CD4-positive, alpha-beta T cell treated with Interleukin-17A for 1 hour (primary cell): Measurements from ENCODE around the gene ARMC9.
"Not testable (repeated sequence)": the region's sequence is repeated elsewhere in the genome, so short reads cannot be mapped to it uniquely, and the experiment has no call there.

Source experiments
- DNase-seq: peaks from one replicate; pipeline ENCODE4 v3.0.0-alpha.2; 2020

Gene ARMC9

DNA sequence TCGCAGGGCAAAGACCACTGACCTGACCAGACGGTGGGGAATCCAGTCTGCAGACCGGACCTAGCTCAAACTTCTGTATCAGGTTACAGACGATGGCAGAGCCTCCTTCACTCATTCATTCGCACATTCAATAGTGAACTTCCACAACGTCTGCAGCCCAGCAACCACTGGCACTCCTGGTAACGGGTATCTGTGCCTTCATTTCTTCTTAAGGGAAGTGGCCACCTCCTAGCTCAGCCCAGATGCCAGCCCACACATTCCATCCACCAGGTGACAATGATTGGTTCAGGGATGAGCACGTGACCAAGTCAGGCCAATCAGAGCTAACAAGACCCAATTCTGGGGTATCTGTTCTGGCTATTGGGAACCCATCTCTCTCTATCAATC, 15.9 kb upstream of the ARMC9 start:
- no peak for DNase-seq

DNA sequence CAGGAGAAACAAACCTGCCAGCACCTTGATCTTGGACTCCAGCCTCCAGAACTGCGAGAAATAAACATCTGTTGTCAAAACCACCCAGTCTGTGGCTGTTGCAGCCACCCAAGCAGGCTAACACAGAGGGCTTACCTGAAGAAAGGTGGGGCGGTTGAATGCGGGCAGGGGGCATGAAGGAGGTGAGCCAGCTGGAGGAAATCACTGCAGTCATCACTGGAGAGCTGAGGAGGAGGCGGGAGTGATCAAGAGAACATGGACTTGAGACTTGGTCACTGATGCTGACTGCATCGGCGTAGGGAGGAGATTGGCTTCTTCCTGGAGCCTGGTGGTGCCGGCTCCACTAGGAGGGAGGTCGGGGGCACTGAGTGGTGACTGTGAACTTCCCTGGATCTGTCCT, 14.6 kb upstream of the ARMC9 start:
- no peak for DNase-seq

DNA sequence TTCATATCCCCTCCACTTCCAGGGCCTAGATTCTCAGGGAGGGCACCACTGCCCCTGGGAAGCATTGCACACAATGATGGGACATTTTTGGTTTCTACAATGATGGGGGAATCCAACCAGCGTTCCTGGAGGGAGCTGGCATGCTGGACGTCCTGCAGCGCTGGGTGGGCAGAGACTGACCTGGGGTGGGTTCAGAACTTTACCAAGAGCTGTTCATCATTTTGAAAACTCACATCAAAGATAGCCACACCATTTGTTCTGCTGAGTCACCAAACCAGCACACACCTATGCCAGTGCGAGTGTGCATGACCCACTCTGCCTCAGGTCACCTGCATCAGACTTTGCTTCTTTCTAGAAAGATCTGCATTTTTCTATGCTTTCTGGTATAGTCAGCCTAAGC, 14.1 kb upstream of the ARMC9 start:
- no peak for DNase-seq

DNA sequence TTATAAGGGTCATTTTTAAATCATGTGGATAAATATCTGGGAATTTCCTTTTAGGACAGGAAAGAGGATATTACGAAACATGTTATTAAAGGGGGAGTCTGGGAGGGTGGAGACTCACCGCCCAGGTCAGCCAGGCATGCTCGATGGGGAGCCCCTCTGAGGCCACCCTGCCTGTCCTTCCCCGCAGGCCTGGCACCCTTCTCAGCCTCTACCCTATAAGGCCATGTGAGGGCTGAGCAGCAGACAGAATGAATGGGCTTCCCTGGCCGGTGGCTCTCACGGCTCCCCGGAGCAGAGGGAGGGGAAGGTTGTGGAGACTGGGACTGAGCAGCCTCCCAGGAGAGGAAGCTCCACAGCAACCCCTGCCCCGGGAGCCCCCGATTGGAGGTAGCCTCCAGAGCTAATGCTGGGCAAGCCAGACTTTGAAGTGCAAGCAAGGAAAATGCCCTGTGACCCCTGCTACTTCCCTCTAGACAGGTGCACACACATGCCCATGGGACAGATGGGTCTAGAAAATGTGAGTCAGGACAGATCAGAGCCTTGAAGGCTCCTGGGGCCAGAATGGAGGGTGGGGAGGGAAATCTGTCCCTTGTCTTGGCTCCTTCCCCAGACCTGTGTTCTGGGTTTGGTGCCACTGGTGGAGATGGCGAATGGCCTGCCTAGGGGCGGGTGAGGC, 13.2 kb upstream of the ARMC9 start:
- no peak for DNase-seq

DNA sequence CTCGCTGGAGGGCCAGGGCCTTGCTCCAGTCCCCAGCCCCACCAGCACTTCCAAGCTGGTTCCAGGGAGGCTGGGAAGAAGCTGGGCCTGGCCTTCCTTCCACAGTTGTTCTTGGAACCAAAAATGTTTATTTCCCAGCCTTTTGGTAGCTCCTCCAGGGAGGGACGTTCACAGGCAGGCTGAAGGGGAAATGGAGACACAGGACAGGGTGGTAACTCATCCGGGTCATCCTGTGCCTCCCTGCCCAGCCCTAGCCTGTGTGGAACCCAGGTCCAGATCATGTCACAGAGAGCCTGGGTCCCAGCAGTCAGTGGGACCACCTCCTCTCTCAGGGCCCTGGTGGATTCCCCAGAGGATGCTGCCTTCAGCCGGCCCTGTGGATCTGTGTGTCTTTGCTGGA, 12.5 kb upstream of the ARMC9 start:
- no peak for DNase-seq

DNA sequence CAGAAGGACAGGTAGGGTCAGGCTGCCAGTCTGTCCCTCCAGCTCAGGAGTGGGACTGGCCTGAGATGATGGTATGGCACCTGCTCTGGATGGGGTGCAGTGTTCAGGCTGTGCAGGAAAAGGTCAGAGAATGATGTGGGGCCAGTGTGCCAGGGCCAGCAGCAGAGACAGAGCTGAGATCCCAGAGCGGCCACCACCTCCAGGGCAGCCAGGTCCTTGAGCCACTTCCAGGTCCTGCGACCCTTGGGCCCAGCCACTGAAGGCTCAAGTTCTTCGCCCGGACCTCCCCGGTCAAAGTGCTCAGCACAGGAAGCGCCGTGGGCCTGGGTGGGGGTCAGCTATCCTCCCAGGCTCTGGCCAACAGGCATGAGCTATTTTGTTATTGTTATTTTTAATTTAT, 12.1 kb upstream of the ARMC9 start:
- DNase-seq: no peak

DNA sequence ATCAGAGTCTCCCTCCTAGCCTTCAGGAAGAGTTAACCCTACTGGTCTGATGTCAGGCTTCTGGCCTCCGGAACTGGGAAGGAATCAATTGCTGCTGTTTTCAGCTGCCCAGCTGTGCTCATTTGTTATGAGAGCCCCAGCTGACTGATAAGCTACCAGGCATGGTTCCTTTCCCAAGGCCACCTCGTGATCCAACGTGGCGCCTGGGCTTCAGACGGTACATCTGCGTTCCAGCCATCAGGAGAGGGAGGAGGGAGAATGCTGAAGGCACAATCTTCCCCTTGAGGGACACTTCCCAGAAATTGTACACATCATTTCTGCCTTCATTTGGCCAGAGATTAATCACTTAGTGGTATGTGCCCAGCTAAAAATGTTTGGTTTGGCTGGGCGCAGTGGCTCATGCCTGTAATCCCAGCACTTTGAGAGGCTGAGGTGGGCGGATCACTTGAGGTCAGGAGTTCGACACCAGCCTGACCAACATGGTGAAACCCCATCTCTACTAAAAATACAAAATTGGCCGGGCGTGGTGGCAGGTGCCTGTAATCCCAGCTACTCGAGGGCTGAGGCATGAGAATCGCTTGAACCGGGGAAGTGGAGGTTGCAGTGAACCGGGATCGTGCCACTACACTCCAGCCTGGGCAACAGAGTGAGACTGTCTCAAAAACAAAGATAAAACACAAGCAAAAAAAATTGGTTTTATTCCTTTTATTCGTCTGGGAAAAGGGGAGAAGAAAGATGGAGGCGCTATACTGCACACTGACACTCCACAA, 10.5 kb upstream of the ARMC9 start:
- no peak for DNase-seq

DNA sequence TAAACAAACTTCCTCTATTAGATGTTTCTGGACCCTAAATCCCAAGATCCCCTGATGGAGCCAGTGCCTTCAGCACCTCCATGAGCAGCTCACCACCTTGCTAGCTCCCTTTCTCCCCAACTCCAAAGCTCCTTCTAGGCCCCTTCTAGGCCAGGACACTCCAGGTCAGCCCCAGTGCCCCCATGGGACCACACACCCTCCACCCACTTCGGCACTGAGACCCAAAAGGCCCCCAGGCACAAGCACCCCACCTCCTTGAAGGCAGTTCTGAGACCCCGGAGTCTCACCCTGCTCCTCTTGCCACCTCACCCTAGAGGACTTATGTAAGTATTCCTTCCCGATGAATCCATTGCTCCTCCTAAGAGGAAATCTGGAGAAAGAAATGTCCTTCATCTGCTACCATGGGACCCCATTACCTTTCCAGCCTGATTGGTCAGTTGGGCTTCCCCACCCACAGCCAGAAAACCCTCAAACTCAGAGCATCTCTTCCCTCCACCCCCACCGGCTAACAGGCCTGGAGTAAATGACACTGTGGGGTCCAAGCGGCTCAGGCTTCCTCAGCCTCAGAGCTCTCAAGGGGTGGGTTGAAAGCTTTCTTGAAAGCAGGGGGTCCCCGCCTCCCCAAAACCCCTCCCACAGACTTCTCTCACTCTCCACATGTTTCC, 9.8 kb upstream of the ARMC9 start:
- DNase-seq: no peak

DNA sequence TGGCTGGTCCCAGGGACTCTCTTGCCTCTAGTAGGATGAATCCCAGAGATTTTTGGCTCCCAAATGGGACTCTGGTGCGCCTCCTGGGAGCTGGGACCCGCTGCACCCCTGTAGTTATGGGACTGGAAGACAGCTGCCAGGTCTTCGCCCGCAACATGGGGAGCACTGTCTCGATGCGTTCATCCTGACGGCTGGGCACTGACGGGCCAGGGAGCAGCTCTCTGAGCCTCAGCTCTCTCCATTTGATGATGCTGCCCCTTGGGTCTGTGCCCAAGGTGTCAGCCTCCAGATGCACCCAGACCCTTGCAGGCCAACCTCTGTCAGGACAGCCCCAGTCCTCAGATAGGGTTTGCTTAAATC, 9.3 kb upstream of the ARMC9 start:
- DNase-seq: no peak

DNA sequence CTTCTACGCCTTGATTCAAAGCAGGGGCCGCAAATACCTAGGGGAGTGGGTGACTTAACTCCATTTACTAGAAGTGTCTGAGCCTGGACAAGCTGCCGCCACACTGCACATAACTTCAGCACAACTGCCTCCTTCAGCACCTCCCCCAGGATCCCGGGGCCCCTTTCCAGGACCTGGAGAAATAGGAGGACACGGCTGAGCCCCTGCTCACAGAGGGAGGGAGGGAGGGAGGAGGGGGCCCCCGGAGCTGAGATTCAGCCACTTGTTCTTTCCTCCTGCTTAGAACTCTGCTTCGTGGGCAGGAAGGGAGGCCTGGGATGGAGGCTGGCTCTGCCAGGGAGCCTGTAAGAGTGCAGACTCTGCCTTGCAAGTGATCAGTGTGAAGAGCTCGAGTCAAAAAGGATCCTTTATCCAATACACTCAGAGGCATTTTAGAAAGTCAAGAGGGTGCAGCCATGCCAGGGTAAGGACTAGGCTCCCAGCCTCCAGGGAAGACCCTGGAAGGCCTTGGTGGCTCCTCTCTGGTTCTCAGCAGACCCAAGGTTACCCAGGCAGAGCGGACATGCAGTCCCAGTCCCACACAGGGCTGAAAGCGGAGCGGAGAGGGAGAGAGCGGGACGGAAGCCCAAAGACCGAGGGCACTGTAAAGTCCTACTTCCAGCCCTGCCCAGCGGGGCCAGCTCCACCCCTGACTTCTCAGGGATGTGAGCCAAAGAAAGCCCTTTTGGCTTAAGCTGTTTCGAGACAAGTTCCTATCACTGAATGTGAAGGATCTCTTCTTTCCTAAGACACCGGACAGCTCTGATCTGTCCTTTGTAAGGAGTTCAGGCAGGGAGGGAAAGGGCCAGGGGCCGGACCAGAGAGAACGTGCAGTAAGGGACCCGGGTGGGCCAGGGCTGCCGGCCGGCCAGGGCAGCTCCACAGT, 8.6 kb upstream of the ARMC9 start:
- DNase-seq: no peak

DNA sequence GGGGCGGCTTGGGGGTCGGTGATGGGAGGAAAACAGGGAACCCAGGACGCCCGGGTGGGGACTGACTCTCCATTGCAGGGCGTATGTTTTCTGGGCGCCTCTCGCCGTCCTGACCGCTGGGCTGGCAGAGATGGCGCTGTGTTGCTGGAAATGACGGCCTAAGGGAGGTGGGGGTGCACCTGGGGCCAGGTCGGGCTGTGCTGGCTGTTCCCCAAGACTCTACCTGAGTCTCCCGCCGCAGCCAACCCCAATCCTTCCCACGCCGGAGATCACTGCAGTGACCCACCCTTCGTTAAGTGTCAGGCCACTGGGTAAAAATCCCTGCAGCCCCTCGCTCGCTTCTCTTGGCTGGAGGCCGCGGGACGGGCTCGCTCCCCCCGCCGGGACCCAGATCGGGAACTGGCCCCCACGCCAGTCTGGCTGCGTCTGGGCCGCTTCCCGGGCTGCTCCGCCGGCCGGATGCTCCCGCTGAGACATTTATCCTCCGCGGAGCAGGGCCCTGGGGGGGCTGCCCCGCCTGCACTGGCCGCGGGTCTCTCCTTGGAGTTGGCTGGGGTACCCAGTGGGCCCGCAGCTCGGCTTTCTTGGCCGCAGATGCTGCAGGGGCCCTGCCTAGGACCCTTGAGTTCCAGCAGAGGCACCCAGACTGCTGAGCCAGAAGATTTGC, 7.8 kb upstream of the ARMC9 start:
- DNase-seq: no peak

DNA sequence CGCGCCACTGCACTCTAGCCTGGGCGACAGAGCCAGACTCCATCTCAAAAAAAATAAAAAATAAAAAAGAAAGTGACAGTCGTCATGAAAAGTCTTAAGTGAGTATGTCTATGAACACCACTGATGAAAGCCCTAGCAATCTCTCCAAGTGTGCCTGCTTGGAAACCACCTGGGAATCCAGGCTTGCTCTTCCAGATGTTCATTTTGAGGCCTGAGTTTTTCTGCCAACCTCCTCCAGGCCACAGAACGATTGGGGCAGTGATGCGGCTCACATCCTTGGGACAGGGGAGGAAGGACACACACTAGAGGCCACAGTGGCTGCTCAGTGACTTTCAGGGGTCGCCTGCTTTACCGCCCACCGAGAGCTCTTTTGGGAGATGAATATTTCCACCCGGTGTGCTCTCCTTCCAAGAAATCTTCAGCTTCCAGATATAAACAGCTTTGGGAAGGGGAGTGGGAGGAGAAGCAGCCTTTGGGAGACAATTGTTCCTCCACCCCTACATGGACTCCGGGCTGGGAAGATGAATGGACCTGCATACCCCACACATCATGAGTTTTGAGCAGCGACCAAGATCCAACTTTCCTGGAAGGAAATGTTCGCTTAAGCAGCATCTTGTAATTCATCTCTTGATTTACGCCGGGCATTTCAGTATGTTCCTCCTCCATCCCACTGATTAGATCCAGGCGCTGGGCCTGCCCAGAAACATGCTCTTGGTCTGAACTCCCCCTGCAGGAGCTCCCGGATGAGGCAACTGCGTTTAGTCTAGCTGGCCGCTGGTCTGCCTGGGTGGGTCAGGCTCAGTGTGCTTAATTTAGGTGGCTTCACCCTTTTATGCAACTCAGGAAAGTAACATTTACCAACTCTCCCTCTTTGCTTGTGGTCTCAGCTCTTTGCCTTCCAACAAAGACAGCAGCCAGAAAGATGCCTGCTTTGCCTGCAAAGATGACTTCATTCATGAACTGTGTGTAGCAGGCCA, 6.2 kb upstream of the ARMC9 start:
- DNase-seq: no peak

DNA sequence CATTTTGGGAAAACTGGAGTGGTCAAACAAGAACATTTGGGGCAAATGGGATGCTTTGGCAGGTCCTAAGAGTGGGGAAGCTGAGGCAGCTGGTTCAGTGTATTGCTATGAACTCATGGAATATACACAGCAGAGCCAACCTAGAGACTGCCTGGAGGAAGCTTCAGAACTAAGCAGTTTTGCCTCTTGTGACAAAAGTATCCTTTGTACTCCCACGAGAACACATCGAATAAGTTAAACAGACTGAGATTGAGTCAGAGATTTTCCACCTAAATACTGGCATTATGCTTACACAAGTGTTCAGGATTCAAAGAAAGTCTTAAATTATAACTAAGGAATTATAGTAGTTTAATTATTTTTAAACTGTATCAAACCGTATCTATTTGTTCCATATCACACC, 5.2 kb upstream of the ARMC9 start:
- no peak for DNase-seq

DNA sequence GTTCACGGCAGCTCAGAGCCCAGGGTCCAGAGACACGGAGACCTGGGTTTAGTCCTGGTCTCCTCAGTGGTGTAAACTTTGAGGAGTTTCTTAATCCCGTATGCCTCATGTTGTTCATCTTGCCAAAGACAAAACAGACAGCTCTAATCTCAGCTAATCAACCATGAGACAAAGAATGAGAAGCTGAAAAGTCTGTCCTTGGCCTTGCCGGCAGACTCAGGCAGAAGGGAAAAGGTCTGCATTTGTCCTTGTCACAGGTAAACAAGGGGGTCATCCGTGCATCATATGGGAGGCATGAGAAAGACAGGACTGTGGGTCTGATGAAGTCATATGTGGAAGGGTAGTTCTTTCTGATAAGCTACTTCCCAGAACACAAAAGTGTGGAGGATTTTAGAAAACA, 1.8 kb upstream of the ARMC9 start:
- DNase-seq: no peak

DNA sequence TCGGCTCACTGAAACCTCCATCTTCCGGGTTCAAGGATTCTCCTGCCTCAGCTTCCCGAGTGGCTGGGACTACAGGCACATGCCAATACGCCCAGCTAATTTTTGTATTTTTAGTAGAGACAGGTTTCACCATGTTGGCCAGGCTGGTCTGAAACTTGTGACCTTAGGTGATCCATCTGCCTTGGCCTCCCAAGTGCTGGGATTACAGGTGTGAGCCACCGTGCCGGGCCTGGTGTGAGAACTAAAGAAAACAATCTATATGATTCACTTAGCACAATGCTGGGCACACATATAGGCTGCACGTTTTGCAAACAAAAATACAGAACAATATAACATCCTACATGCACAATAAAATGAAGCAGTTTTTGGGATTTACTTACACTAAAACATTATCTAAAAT, 1.2 kb upstream of the ARMC9 start:
- DNase-seq: not testable (repeated sequence)

DNA sequence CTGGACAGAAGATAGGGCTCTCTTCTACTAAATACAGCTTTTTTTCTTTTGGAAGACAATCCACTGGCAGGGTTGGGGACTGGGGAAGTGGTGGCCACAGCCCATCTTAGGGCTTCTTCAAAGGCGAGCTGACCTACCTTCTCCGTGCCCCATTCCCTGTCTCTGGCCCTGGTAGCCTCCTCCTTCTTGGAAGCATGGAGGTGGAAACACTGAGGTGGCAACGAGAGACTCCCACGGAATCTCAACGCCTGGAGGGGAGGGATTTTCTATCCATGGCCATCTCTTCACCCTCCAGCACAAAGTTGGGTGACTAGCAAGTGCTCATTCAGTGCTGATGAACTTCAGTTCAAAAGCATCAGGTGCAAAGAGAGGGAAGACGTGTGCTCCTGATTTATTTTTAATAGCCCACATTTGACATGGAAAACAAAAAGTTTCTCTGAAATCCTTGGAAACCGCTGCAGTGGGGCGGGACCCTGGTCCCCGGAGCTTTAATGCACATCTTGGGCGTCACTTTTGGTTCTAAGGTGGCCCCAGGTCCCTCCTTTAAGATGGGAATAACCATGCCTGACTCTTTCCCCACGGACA, 633 bp upstream of the ARMC9 start:
- no peak for DNase-seq

DNA sequence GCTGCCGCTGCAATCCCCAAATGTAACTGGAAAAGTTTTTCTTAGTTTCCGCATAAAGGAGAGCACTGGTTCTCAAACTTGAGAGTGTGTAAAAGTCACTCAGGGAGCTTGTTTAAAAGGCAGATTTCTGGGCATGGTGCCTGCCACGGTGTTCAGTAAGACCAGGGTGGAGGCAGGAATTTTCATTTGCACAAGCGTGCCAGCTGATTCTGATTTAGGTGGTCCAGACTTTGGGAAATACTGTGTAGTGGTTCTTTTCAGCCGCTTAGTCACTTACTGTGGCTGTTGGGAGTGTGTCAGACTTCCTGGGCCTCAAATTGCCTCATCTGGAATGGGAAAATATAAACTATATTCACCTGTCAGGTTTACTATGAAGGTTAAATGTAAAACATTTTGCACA, 788 bp downstream of the ARMC9 start:
- no peak for DNase-seq

DNA sequence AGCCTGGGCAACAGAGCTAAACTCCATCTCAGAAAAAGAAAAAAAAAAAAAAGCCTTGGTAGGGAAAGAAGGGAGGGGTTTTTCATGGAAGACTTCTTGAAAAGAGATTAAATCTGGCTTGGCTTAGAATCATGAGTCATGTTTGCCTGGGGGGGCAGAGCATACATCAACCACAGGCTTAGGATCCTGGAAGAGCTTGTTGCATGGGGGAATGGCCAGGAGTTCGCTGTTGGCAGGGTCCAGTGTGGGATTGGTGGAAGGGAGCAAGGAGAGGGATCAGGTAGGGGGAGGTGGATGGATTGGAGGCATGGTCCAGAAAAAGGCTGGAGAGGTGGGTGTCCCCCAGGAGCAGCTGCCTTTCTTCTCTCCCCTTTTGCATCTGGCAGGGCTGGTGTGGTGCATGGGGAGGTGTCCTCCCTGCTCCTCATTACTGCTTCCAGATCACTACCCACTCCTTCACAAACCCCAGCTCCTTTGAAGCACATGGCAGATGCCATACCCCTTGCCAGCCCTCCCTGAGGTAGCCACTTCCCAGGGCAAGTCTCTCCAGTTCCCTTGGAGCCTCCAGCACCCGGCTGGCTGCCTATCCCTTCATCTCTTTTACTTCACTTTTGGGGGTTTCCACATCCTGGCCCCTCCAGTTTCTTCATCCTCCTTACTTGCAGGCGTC, 2.5 kb downstream of the ARMC9 start:
- no peak for DNase-seq

DNA sequence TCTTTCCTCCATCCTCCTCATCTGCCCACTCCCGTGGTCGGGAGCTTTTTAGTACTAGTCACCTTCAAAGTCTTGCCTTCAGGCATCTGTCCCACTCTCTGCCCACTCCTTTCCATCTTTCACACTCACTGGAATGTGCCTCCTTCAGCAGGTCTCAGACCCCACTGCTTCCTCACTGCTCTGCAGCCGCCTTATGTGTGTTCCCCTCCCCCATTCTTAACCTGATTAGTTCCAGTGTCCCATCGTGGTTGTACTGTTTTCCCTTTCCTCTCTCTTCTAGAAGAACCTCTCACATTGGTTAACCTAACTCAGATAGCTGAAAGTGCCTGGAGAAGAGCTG, 3.0 kb downstream of the ARMC9 start:
- no peak for DNase-seq

DNA sequence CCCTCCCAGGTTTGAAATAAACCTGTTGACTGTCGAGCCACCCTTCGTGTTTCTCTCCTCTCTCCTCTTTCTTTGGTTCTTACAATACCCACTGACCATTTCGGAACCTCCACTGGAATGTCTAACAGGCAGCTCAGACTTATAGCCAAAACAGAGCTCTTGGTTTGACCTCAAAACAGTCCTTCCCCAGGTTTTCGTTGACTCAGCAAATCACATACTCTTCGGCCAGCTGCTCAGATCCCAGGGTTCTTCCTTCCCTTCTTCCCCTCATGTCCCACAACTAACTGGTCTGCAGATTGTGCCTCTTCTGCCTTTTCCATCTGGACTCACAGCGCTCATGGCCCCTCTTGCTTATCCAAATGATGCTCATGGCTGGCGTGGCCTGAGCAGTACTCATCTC, 4.7 kb downstream of the ARMC9 start:
- no peak for DNase-seq

DNA sequence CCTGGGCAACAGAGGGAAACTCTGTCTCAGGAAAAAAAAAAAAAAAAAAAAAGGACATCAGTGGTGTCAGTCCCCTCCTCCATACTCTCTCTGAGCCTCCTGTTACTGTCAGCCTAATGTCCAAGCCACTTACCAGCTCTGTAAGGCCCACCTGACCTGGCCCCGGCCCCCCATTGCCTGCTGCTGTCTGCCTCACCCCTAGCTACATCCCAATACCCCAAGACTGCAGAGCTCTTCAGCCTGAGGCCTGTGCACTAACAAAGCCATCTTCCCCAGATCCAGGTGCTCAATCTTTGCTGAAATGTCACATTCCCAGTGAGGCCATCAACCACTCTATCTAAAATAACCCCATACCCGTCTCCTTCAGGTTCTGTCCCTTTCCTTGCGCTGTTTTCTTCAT, 5.7 kb downstream of the ARMC9 start:
- no peak for DNase-seq
